ENCODE results near the gene CDKAL1. TPM values are rescaled to one million over a fixed set of nuclear protein-coding genes. Genes with fewer than 3 reads are reported as not detected.

The CDKAL1 gene
- total and polyA plus RNA-seq, 9 of the 15 experiments (the other 6 are each of a cell fraction or from before 2014, with no cell fraction given), result 11.2 to 36.3 (median 20.1) TPM

- no peaks in the 10 kb centered on the region for H3K79me2 ChIP-seq (ENCODE audit: control insufficient read depth, insufficient read depth, low read length)
- ATAC-seq (no peak), FAIRE-seq (no peak), DNase-seq (ENCODE audit: extremely low read depth in 1 of 4, low spot score in 3 of 4) (no peak)
- WGBS (ENCODE audit: insufficient coverage, low coverage, missing lambda C conversion rate), result 91% methylated on average over 4 of the region's 4 CpGs
- no TSS peak for BruUV-seq (replicated peaks)
- H4K20me1 ChIP-seq (replicated peaks; ENCODE audit: control insufficient read depth, insufficient read depth, low read length), result no peaks in the 10 kb centered on the region
- ChIA-PET CTCF (ENCODE audit: low intra/inter-chr PET ratio) (no interaction called here), POLR2A (no interaction called here)
- in situ Hi-C loops (cut with MboI), result no loop called here
- no peaks in the 10 kb centered on the region for H3K36me3 ChIP-seq (ENCODE audit: control insufficient read depth, insufficient read depth, low read length)
- H3K27me3 ChIP-seq (ENCODE audit: control insufficient read depth in 2 of 2, insufficient read depth in 2 of 2, low read length in 2 of 2), result no peaks in the 10 kb centered on the region
- no peak overlapping the region for H2AFZ ChIP-seq (ENCODE audit: low read depth, low read length)
- no peak for TF ChIP-seq ZNF354B (CRISPR knock-in tag; IDR thresholded peaks at IDR 0.05)
- no peak for TF ChIP-seq FOXK2 (conservative IDR thresholded peaks at IDR 0.05 in 1 of 2, IDR thresholded peaks at IDR 0.05 in 1 of 2; ENCODE audit: low read depth in 2 of 2)
- no peak for TF ChIP-seq HMGXB4 (CRISPR knock-in tag; IDR thresholded peaks at IDR 0.05)
- TF ChIP-seq CTBP1 (IDR thresholded peaks at IDR 0.05; ENCODE audit: borderline replicate concordance), result no peak
- no peak for TF ChIP-seq ZNF217 (CRISPR knock-in tag; IDR thresholded peaks at IDR 0.05)
- TF ChIP-seq FOXJ2 (tag; IDR thresholded peaks at IDR 0.05), result no peak
- TF ChIP-seq ZFP1 (CRISPR knock-in tag; IDR thresholded peaks at IDR 0.05), result no peak
- TF ChIP-seq FOXA3 (CRISPR knock-in tag; conservative IDR thresholded peaks at IDR 0.05 in 1 of 2, IDR thresholded peaks at IDR 0.05 in 1 of 2), result no peak
- TF ChIP-seq PRMT5 (CRISPR knock-in tag; IDR thresholded peaks at IDR 0.05), result no peak
- no peak for TF ChIP-seq ZNF507 (tag; conservative IDR thresholded peaks at IDR 0.05)
- TF ChIP-seq E2F3 (CRISPR knock-in tag; IDR thresholded peaks at IDR 0.05), result no peak
- TF ChIP-seq RFX7 (CRISPR knock-in tag; IDR thresholded peaks at IDR 0.05), result no peak
- TF ChIP-seq MTF1 (CRISPR knock-in tag; IDR thresholded peaks at IDR 0.05; ENCODE audit: borderline replicate concordance), result no peak
- H3K27ac ChIP-seq (ENCODE audit: extremely low read depth, low read depth, low read length), result no peak overlapping the region
- intact Hi-C loops (cut with micrococcal nuclease), result no loop called here
- H3K4me3 ChIP-seq, result no peak overlapping the region
- H3K4me1 ChIP-seq (replicated peaks in 1 of 2; ENCODE audit: control insufficient read depth in 2 of 2, insufficient read depth in 2 of 2, low read length in 2 of 2), result no peaks in the 10 kb centered on the region
- H3K9ac ChIP-seq (ENCODE audit: insufficient read depth in 1 of 2, low read depth in 2 of 2, low read length in 2 of 2), result no peak overlapping the region
- no peak overlapping the region for H3K4me2 ChIP-seq (ENCODE audit: insufficient read depth, low read length)
- H3K9me3 ChIP-seq (replicated peaks; ENCODE audit: control insufficient read depth, insufficient read depth, low read depth, low read length), result no peaks in the 10 kb centered on the region
- H3K9me1 ChIP-seq (ENCODE audit: control insufficient read depth, insufficient read depth, low read length), result no peaks in the 10 kb centered on the region
Observed at GRCh38 chr6:21087188-21087587, 552.9 kb downstream of the CDKAL1 start.

Data from K562 (cell line).